NCI-H2029 (cell line): ENCODE data around the gene HTR2A.
A peak's percentile ranks its signal among the peaks of the same experiment; 100 is the strongest.
"Not testable (repeated sequence)": the region's sequence is repeated elsewhere in the genome, so short reads cannot be mapped to it uniquely, and the experiment has no call there.

ENCODE experiments used
- DNase-seq: peaks from one replicate; lab custom pipeline; 2025; lab: John Stamatoyannopoulos, UW

The HTR2A gene

DNA sequence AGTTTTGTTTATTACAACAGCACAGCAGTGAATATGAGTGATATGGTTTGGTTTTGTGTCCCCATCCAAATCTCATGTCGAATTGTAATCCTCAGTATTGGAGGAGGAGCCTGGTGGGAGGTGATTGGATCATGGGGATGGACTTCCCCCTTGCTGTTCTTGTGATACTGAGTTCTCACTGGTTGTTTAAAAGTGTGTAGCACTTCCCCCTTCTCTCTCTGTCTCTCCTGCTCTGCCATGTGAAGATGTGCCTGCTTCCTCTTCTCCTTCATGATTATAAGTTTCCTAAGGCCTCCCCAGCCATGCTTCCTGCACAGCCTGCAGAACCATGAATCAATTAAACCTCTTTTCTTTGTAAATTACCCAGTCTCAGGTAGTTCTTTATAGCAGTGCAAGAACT, 91.9 kb downstream of the HTR2A start:
- DNase-seq = not testable (repeated sequence)

DNA sequence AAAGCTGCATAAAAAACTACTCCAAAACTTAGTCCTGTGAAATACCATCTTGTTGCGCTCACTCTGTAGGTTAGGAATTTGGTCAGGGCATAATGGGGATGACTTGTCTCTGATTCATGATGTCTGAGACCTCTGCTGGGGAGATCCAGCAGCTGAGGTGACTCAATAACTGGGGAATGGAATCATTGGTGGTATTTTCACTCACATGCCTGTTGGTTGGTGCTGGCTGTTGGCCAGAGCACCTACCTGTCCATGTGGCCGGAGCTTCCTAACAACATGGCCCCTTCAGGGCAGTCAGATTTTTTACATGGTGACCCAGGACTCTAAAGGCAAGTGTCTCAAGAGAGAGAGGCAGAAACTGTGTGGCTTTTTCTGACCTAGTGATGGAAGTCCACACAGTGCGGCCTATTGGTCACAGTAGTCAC, 92.5 kb downstream of the HTR2A start:
- DNase-seq = no peak

- DNase-seq = no peak
Measured at GRCh38 chr13:46803586-46803985, 93.3 kb downstream of the HTR2A start.

DNA sequence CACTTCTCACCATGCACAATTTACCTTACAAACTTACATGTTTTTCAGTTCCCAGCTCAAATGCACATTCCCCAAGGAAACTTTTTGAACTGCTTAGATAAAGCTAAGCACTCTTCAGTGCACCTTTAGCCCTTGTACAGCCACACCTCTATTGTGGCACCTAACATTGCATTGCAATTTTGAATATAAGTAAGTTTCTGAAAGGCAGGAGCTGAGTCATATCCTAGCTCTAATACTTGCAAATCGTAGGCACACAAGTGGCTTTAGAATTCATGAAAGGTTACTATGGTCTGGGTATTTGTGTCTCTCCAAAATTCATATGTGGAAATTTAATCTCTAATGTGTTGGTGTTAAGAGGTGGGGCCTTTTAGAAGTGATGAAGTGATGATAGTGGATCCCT, 95.0 kb downstream of the HTR2A start:
- DNase-seq = no peak

DNA sequence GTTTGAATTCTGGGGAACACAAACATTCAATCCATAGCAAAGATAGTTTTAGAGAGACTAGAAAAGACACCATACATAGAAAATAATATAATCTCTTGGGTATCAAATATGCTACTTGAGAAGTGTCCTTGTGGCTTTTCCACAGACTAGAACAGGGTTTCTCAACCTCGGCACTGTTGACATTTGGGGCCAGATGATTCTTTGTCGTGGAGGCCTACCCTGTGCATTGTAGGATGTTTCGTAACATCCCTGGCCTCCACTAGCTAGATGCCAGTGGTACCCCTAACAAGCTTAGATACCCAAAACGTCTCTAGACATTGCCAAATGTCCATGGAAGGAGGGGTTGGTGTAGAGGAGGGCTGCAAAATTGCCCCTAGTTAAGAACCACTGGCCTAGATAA, 97.7 kb downstream of the HTR2A start:
- no peak for DNase-seq

DNA sequence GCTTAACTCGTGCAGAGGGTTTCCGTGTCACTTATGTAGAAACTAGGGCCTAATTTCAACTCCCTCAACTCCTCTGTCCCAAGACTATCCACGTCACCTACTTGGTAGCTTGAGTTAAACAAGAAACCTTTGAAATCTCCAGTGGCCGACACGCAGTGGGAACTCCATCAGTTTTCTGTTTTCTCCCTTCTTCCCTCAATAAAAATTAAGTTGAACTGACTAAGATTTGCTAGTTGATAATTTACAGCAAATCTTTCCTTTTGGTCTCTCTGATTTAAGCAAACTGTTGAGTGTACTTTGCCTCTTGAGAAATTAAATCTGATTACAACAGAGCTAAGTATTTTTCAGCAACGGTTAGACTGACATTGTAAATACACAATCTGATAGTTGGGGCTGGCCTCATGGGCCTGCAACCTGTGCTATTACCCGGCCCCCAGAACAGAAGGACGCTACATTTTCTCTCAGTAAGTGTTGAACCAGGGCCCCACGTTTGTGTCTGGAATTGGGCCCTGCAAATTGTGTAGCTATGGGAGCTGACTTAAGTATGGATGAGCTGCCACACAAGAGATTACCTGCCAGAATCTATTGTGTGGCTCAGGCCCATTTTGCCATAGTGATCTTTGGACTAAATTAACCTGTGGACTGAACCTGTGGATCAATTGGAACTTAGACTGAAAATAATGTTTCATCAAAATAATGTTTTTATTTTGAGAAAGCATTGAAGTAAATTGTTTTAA, 99.2 kb downstream of the HTR2A start:
- DNase-seq = no peak

DNA sequence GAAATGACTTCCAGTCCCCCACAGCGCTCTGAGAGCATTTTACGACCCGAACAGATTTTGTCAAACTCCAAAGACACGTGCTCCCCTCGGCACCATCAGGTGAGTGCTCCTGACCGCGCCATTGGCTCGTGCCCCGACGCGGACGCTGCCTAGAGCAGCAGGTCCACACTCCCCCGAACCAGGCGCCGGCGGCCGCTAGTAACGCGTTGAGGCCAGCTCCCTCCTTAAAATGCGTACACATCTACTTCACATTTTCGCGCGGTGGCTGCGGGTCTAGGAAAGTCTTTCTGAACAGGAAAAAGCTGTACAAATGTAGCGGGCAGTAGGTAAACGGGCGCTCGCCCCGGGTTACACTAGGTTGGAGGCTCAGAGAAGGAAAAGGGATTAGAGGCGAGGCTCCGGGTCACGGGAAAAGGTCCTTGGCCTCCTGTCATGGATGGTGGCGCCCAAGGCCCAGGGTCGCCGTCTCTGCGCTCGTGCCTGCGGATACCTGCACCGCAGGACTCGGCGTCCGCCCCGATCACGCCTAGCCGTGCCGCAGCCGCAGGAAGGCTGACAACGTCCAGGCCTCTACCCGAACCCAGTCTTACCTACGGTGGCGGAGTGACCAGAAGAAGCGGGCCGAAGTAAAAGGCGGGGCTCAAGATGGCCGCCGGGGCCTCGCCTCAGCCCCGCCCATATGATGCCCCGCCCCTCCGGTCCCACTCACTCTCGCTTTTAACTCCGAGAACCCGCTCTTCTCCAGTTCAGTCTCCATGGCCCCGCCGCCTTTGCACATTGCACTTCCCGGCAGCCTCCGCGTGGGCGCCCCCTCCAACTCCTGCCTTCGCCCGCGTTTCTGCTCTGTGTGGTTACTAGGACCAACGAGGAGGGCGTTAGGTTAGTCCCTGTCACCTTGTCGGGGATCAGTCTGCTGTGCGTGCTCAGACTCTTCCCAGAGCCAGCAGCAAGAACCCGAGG, 100.1 kb downstream of the HTR2A start, which contains the start of gene ESD:
Gene ESD, minus strand, starts transcription at position 647 of the 960 bp plus-strand sequence. CDS start 5,748 bp downstream, outside the sequence.
- DNase-seq = peak; percentile 46

DNA sequence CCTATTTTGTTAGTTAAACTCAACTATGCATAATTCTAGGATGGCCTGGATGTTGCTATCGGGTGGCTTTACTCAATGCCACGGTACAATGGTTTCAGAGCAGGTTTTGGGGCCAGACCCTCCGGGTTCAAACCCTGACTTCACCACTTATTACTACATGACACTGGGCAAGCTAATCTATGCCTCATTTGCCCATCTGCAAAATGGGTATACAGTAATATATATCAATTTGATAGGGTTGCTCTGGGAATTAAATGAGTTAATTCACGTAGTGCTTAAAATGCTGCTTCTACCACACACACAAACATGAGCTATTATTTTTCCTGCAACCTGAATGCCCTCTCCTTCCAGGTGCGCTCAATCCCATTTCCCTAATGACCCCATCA, 100.7 kb downstream of the HTR2A start:
- DNase-seq = no peak

- DNase-seq = no peak
Measured at GRCh38 chr13:46795321-46795720, 101.5 kb downstream of the HTR2A start.

GRCh38 chr13:46783504-46783903, 113.3 kb downstream of the HTR2A start:
- DNase-seq = no peak

DNA sequence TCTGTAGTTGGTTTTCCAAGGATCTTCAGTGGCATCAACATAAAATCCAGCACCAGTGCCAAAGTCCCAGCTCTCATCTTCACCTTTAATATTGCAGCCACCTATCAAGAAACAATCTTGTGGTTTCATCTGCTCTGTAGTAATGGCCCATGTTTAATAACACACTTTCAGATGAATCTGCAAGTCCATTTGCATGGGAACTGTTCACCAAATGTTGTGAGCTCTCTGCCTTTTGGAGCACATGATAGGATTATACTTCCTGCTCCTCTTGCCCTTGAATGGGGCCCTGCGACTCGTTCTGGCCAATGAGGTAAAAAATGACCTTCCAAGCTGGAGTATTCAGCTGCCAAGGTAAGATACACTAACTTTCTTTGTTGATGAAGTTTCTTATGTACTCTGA, 114.2 kb downstream of the HTR2A start:
- no peak for DNase-seq

- no peak for DNase-seq
Measured at GRCh38 chr13:46782066-46782465, 114.8 kb downstream of the HTR2A start.
